Smooth muscle cell (in vitro differentiated cells): ENCODE measurements around the gene TAS2R38. TPM values are rescaled to one million over a fixed set of nuclear protein-coding genes. Genes with fewer than 3 reads are reported as not detected.

Source experiments
- polyA plus RNA-seq: library from polyadenylated mRNA; unstranded; fragments of >200 nt; fragmentation: Nextera tagmentation; extraction: Ambion mirVana; gene quantifications from 2 replicates; pipeline ENCODE4 v1.2.1, GENCODE V29; 2016
- total RNA-seq: library from RNA; depleted of rRNA; stranded (reverse); fragments of >200 nt; gene quantifications from 2 replicates; pipeline ENCODE4 v1.2.3, GENCODE V29; 2014

TAS2R38 gene
- total and polyA plus RNA-seq, 2 experiments from 2014 or later: not detected

Other genes with a start within 250 kb of the TAS2R38 start
- 178 and 255 TPM in 2 replicates for gene SSBP1, start 235.4 kb downstream of the TAS2R38 start, total RNA-seq
- gene SSBP1, start 235.4 kb downstream of the TAS2R38 start, polyA plus RNA-seq: 202 and 225 TPM in 2 replicates
- gene TAS2R3, start 209.7 kb downstream of the TAS2R38 start, total RNA-seq: 0.40 and 0.54 TPM in 2 replicates
- gene TAS2R3, start 209.7 kb downstream of the TAS2R38 start, polyA plus RNA-seq: not detected in 2 replicates
- 1.1 and 1.3 TPM in 2 replicates for gene TAS2R4, start 197.1 kb downstream of the TAS2R38 start, total RNA-seq
- 0.52 TPM in 1 of 2 replicates, not detected in the other for gene TAS2R4, start 197.1 kb downstream of the TAS2R38 start, polyA plus RNA-seq
- gene TAS2R5, start 183.6 kb downstream of the TAS2R38 start, total RNA-seq: 0.36 and 3.1 TPM in 2 replicates
- gene TAS2R5, start 183.6 kb downstream of the TAS2R38 start, polyA plus RNA-seq: not detected in 2 replicates
- gene PRSS37, start 132.3 kb downstream of the TAS2R38 start, total RNA-seq: not detected in 2 replicates
- gene PRSS37, start 132.3 kb downstream of the TAS2R38 start, polyA plus RNA-seq: not detected in 2 replicates
- gene OR9A4, start 57.4 kb downstream of the TAS2R38 start, total RNA-seq: 0.27 TPM in 1 of 2 replicates, not detected in the other
- gene OR9A4, start 57.4 kb downstream of the TAS2R38 start, polyA plus RNA-seq: not detected in 2 replicates
- gene CLEC5A, start 26.8 kb downstream of the TAS2R38 start, total RNA-seq: not detected in 2 replicates
- gene CLEC5A, start 26.8 kb downstream of the TAS2R38 start, polyA plus RNA-seq: not detected in 2 replicates
- gene MGAM, start 22.1 kb upstream of the TAS2R38 start, total RNA-seq: 0.13 and 0.63 TPM in 2 replicates
- 0.03 TPM in 1 of 2 replicates, not detected in the other for gene MGAM, start 22.1 kb upstream of the TAS2R38 start, polyA plus RNA-seq
- gene MGAM2, start 137.9 kb upstream of the TAS2R38 start, total RNA-seq: not detected in 2 replicates
- not detected in 2 replicates for gene MGAM2, start 137.9 kb upstream of the TAS2R38 start, polyA plus RNA-seq